ENCODE results near the gene FCAMR. TPM values are rescaled to one million over a fixed set of nuclear protein-coding genes. Genes with fewer than 3 reads are reported as not detected.

The FCAMR gene
- polyA plus RNA-seq, 3 donors: not detected

DNA sequence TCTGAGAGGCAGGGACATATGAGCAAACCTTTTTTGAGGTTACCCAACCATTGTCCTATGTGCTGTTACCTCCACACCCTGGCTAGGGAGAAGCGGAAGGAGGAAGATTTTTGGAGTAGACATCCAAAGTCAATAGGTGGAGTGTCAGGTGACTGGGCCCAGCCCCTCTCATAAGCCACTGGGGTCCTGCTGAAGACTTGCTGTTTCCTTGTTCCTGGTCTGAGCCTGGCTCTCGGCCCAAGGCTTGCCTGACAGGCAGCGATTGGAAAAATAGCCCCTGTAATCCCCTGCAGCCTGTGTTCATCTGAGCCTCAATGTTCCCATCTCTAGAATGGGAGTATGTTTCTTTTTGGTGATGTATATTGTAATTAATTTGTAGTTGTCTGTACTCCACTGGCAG lies 17.1 kb downstream of the FCAMR start:
- Histone ChIP-seq H4K20me1 (ENCODE audit: insufficient read depth, low read length) (no peaks in the 10 kb centered on the region), H3K9ac (ENCODE audit: insufficient read depth, low read length, poor library complexity, severe bottlenecking) (no peak overlapping the region), H3K27me3 (ENCODE audit: control insufficient read depth in 2 of 2, insufficient read depth in 2 of 2, low read length in 2 of 2) (no peaks in the 10 kb centered on the region), H2AFZ (ENCODE audit: insufficient read depth, low read depth, low read length, poor library complexity, severe bottlenecking) (no peak overlapping the region), H3K27ac (ENCODE audit: low read depth in 1 of 2, low read length in 2 of 2) (no peak overlapping the region), H3K4me2 (replicated peaks; ENCODE audit: extremely low read depth, low read length, poor library complexity, severe bottlenecking) (no peak overlapping the region), H3K4me1 (ENCODE audit: control insufficient read depth in 1 of 2, insufficient read depth in 2 of 2, low read length in 2 of 2) (peaks cover 34 to 48% of the 10 kb centered on the region in 2 donors), H3K4me3 (replicated peaks in 1 of 3; ENCODE audit: low read depth in 2 of 3, low read length in 3 of 3) (no peak overlapping the region), H3K9me3 (replicated peaks in 1 of 2; ENCODE audit: control insufficient read depth in 1 of 2, insufficient read depth in 1 of 2, low read length in 2 of 2) (no peaks in the 10 kb centered on the region), H3K36me3 (replicated peaks in 1 of 2; ENCODE audit: control insufficient read depth in 1 of 2, insufficient read depth in 2 of 2, low read length in 2 of 2) (no peaks in the 10 kb centered on the region), H3K79me2 (ENCODE audit: insufficient read depth, low read length) (no peaks in the 10 kb centered on the region)
- intact Hi-C loops (cut with micrococcal nuclease): no loop called here
- 100% methylated on average over 1 of the region's 3 CpGs for WGBS (ENCODE audit: insufficient coverage)
- Mint-ChIP-seq H3K27ac (peak overlapping the region in 1 of 7 donors; percentile 27), H3K9me3 (peaks cover 0 to 7% (median 0%) of the 10 kb centered on the region in 7 donors), H3K36me3 (peaks cover 4% of the 10 kb centered on the region in 2 donors), H3K4me3 (no peak overlapping the region), H3K4me1 (peaks cover 56% of the 10 kb centered on the region), H3K27me3 (ENCODE audit: low read depth in 3 of 3) (peaks cover 7 to 16% (median 10%) of the 10 kb centered on the region in 3 donors)
- TF ChIP-seq CTCF (IDR thresholded peaks at IDR 0.05): no peak
- DNase-seq: no peak

GRCh38 chr1:206952171-206952570 lies 18.1 kb downstream of the FCAMR start:
- Mint-ChIP-seq H3K4me1 (peaks cover 61% of the 10 kb centered on the region), H3K4me3 (peak overlapping the region in 1 of 2 donors; percentile 44), H3K9me3 (peaks cover 0 to 7% (median 0%) of the 10 kb centered on the region in 7 donors), H3K27me3 (ENCODE audit: low read depth in 3 of 3) (peaks cover 7 to 12% (median 9%) of the 10 kb centered on the region in 3 donors), H3K36me3 (peaks cover 4% of the 10 kb centered on the region in 2 donors), H3K27ac (peak overlapping the region in 5 of 7 donors; percentile 26 to 84 (median 49))
- no peaks in the 10 kb centered on the region for H3K9me3 ChIP-seq (replicated peaks in 1 of 2; ENCODE audit: control insufficient read depth in 1 of 2, insufficient read depth in 1 of 2, low read length in 2 of 2)
- H3K4me1 ChIP-seq (ENCODE audit: control insufficient read depth in 1 of 2, insufficient read depth in 2 of 2, low read length in 2 of 2): peaks cover 36 to 52% of the 10 kb centered on the region in 2 donors
- WGBS (ENCODE audit: insufficient coverage): no CpG with 5 or more reads among the region's 4 CpGs
- intact Hi-C loops (cut with micrococcal nuclease): no loop called here
- TF ChIP-seq CTCF (IDR thresholded peaks at IDR 0.05): no peak
- H2AFZ ChIP-seq (ENCODE audit: insufficient read depth, low read depth, low read length, poor library complexity, severe bottlenecking): no peak overlapping the region
- no peaks in the 10 kb centered on the region for H3K27me3 ChIP-seq (ENCODE audit: control insufficient read depth in 2 of 2, insufficient read depth in 2 of 2, low read length in 2 of 2)
- no peak overlapping the region for H3K4me3 ChIP-seq (replicated peaks in 1 of 3; ENCODE audit: low read depth in 2 of 3, low read length in 3 of 3)
- peak overlapping the region; percentile 12 to 64 for H3K27ac ChIP-seq (ENCODE audit: low read depth in 1 of 2, low read length in 2 of 2)
- no peak overlapping the region for H3K9ac ChIP-seq (ENCODE audit: insufficient read depth, low read length, poor library complexity, severe bottlenecking)
- H3K4me2 ChIP-seq (replicated peaks; ENCODE audit: extremely low read depth, low read length, poor library complexity, severe bottlenecking): no peak overlapping the region
- no peaks in the 10 kb centered on the region for H4K20me1 ChIP-seq (ENCODE audit: insufficient read depth, low read length)
- no peaks in the 10 kb centered on the region for H3K36me3 ChIP-seq (replicated peaks in 1 of 2; ENCODE audit: control insufficient read depth in 1 of 2, insufficient read depth in 2 of 2, low read length in 2 of 2)
- H3K79me2 ChIP-seq (ENCODE audit: insufficient read depth, low read length): no peaks in the 10 kb centered on the region
- DNase-seq: peak; percentile 87 to 94 (median 92)

Measured in CD14-positive monocyte (primary cell).